IMR-90 (cell line): ENCODE results near the gene ATOH8. TPM values are rescaled to one million over a fixed set of nuclear protein-coding genes. Genes with fewer than 3 reads are reported as not detected.

ENCODE experiments used
- ATAC-seq: fragments of 200-7000 bp; cut with Tn5 transposase; 2 replicates; pipeline ENCODE4 v1.9.1; 2020; ENCODE audit warnings: low read depth, mild to moderate bottlenecking, moderate library complexity
- BruUV-seq: library from RNA; stranded (reverse); fragments of 400-500 nt; replicated peaks from 2 replicates; lab custom pipeline; 2021; lab: Mats Ljungman, UMichigan
- CTCF ChIA-PET: fragments of 300-600 bp; formaldehyde crosslinking; extraction: SDS; loops from one replicate; lab custom pipeline; 2021; ENCODE audit warnings: antibody characterized with exemption; lab: Yijun Ruan, JAX
- POLR2A ChIA-PET: fragments of 300-600 bp; sonication (Branson Sonifier 250); formaldehyde crosslinking; loops from one replicate; lab custom pipeline; 2022; ENCODE audit warnings: antibody characterized with exemption; ENCODE audit not compliant: unreplicated experiment; lab: Charles Lee
- DNase-seq: peaks from one replicate; pipeline ENCODE4 v3.0.0; 2013
- H2AFZ ChIP-seq: replicated peaks from 2 replicates; pipeline ENCODE3; 2013; ENCODE audit warnings: low read length, mild to moderate bottlenecking; ENCODE audit not compliant: poor library complexity
- H2AK5ac ChIP-seq: 2 replicates; pipeline ENCODE4 v1.6.1; 2013; ENCODE audit warnings: low read depth, low read length, inconsistent platforms
- H2AK9ac ChIP-seq: replicated peaks from 2 replicates; pipeline ENCODE3; 2013; ENCODE audit warnings: mild to moderate bottlenecking, low read depth, low read length, moderate library complexity; ENCODE audit not compliant: poor library complexity
- H2BK120ac ChIP-seq: 2 replicates; pipeline ENCODE4 v1.6.1; 2013; ENCODE audit warnings: low read depth, low read length, inconsistent platforms
- H2BK15ac ChIP-seq: 3 replicates; pipeline ENCODE4 v1.6.1; 2013; ENCODE audit warnings: low read depth, low read length, inconsistent platforms
- H2BK20ac ChIP-seq: 2 replicates; pipeline ENCODE4 v1.6.1; 2013; ENCODE audit warnings: low read depth, mild to moderate bottlenecking, inconsistent platforms, low read length, moderate library complexity
- H2BK5ac ChIP-seq: 2 replicates; pipeline ENCODE4 v1.6.1; 2013; ENCODE audit warnings: mild to moderate bottlenecking, low read depth, low read length, inconsistent platforms; ENCODE audit not compliant: poor library complexity, severe bottlenecking
- H3K14ac ChIP-seq: replicated peaks from 2 replicates; pipeline ENCODE4 v1.6.1; 2013; ENCODE audit warnings: low read depth, low read length, inconsistent platforms
- H3K18ac ChIP-seq: 2 replicates; pipeline ENCODE4 v1.6.1; 2013; ENCODE audit warnings: low read depth, low read length, control low read depth
- H3K23ac ChIP-seq: 2 replicates; pipeline ENCODE4 v1.6.1; 2013; ENCODE audit warnings: low read depth, low read length, inconsistent platforms
- H3K27ac ChIP-seq: 2 replicates; pipeline ENCODE4 v1.5.1; 2013; ENCODE audit warnings: mild to moderate bottlenecking, control low read depth, low read length; ENCODE audit not compliant: insufficient read depth
- H3K27me3 ChIP-seq: 2 replicates; pipeline ENCODE4 v1.6.1; 2013; ENCODE audit warnings: low read length; ENCODE audit not compliant: control insufficient read depth, insufficient read depth
- H3K36me3 ChIP-seq: 2 replicates; pipeline ENCODE4 v1.6.1; 2013; ENCODE audit warnings: low read length, mixed read lengths; ENCODE audit not compliant: control insufficient read depth, insufficient read depth
- H3K4ac ChIP-seq: 2 replicates; pipeline ENCODE4 v1.6.1; 2013; ENCODE audit warnings: low read depth, low read length, inconsistent platforms
- H3K4me1 ChIP-seq: 2 replicates; pipeline ENCODE4 v1.6.1; 2013; ENCODE audit warnings: low read length, mixed read lengths; ENCODE audit not compliant: control insufficient read depth, insufficient read depth
- H3K4me2 ChIP-seq: 2 replicates; pipeline ENCODE4 v1.6.1; 2013; ENCODE audit warnings: low read depth, mild to moderate bottlenecking, control low read depth, low read length, moderate library complexity
- H3K4me3 ChIP-seq: 2 replicates; pipeline ENCODE4 v1.5.1; 2013; ENCODE audit warnings: low read depth, mild to moderate bottlenecking, control low read depth, low read length, moderate library complexity; ENCODE audit not compliant: insufficient read depth
- H3K56ac ChIP-seq: 2 replicates; pipeline ENCODE4 v1.6.1; 2013; ENCODE audit warnings: low read length, inconsistent platforms; ENCODE audit not compliant: insufficient read depth; ENCODE audit errors: extremely low read depth
- H3K79me1 ChIP-seq, 2 experiments: 2 replicates each; pipeline ENCODE4 v1.6.1; 2013; ENCODE audit warnings: low read length in 2 of 2, inconsistent platforms in 1 of 2, low read depth in 1 of 2
- H3K9ac ChIP-seq: 2 replicates; pipeline ENCODE4 v1.6.1; 2013; ENCODE audit warnings: low read depth, low read length, control low read depth
- H3K9me1 ChIP-seq: 2 replicates; pipeline ENCODE4 v1.6.1; 2013; ENCODE audit warnings: low read length, inconsistent platforms; ENCODE audit not compliant: insufficient read depth
- H3K9me3 ChIP-seq: 2 replicates; pipeline ENCODE4 v1.6.1; 2013; ENCODE audit warnings: low read length; ENCODE audit not compliant: control insufficient read depth, insufficient read depth
- H4K20me1 ChIP-seq: 2 replicates; pipeline ENCODE4 v1.6.1; 2013; ENCODE audit warnings: low read length, inconsistent platforms; ENCODE audit not compliant: insufficient read depth
- H4K5ac ChIP-seq: 2 replicates; pipeline ENCODE4 v1.6.1; 2013; ENCODE audit warnings: mild to moderate bottlenecking, low read depth, low read length, control low read depth
- H4K8ac ChIP-seq, 2 experiments: 2 replicates each; pipeline ENCODE4 v1.6.1; 2013; ENCODE audit warnings: low read depth in 2 of 2, low read length in 2 of 2, control low read depth in 1 of 2, inconsistent platforms in 1 of 2
- H4K91ac ChIP-seq: 2 replicates; pipeline ENCODE4 v1.6.1; 2013; ENCODE audit warnings: low read depth, low read length, inconsistent platforms; ENCODE audit not compliant: insufficient read depth
- BHLHE40 ChIP-seq: fragments of 150-350 bp; IDR thresholded peaks from 2 replicates; pipeline ENCODE4 v1.6.1; 2016; ENCODE audit warnings: mild to moderate bottlenecking, low read depth, low read length
- CEBPB ChIP-seq: IDR thresholded peaks from 2 replicates; pipeline ENCODE4 v1.6.1; 2012; ENCODE audit warnings: low read depth, low read length, improper control_type of control experiment
- MAFK ChIP-seq: IDR thresholded peaks from 2 replicates; pipeline ENCODE4 v1.6.1; 2012; ENCODE audit warnings: low read depth, low read length, improper control_type of control experiment
- POLR2A ChIP-seq: IDR thresholded peaks from 2 replicates; pipeline ENCODE4 v1.6.1; 2012; ENCODE audit warnings: mild to moderate bottlenecking, low read depth, low read length
- RCOR1 ChIP-seq: IDR thresholded peaks from 2 replicates; pipeline ENCODE4 v1.6.1; 2012; ENCODE audit warnings: mild to moderate bottlenecking, low read length, improper control_type of control experiment; ENCODE audit not compliant: insufficient replicate concordance
- SMC3 ChIP-seq: fragments of 150-350 bp; IDR thresholded peaks from 2 replicates; pipeline ENCODE4 v1.6.1; 2016; ENCODE audit warnings: low read depth, mild to moderate bottlenecking, antibody characterized with exemption, low read length, moderate library complexity
- WGBS, 2 experiments: methylation state at CpG; one replicate each; pipeline versions ENCODE4 v1.1.5 to v1.1.7; 2013; ENCODE audit warnings: missing lambda C conversion rate in 2 of 2; ENCODE audit not compliant: insufficient read length in 1 of 2; ENCODE audit errors: extremely low coverage in 2 of 2; 5-methylcytosine and 5-hydroxymethylcytosine counted together
- dilution Hi-C: fragments of 300-500 bp; cut with HindIII; formaldehyde crosslinking; loops from one replicate; pipeline ENCODE4 v1.14.3; 2018; ENCODE audit warnings: low sequenced_read_pairs; ENCODE audit not compliant: unreplicated experiment
- in situ Hi-C: fragments of 300-500 bp; cut with MboI; formaldehyde crosslinking; loops from 3 replicates; pipeline ENCODE4 v1.14.3; 2019; ENCODE audit warnings: low sequenced_read_pairs, inconsistent platforms, mixed read lengths
- intact Hi-C: fragments of 100-400 bp; cut with micrococcal nuclease; formaldehyde crosslinking; loops from 2 replicates; pipeline ENCODE4 v1.10.0; 2022
- polyA plus RNA-seq, 3 experiments: library from polyadenylated mRNA; depleted of rRNA; stranded (reverse); fragments of >200 nt; gene quantifications; 2 replicates each; pipeline ENCODE4 v1.2.3, GENCODE V29; 2012; ENCODE audit warnings: low replicate concordance in 1 of 3
- total RNA-seq: library from RNA; depleted of rRNA; stranded (reverse); fragments of >200 nt; gene quantifications from 2 replicates; pipeline ENCODE4 v1.2.3, GENCODE V29; 2012
- TF ChIP-seq, protein P1 (sequence below): fragments of 150-350 bp; IDR thresholded peaks from 2 replicates; pipeline ENCODE4 v1.6.1; 2017; ENCODE audit warnings: mild to moderate bottlenecking, antibody characterized with exemption, low read length, low read depth

The ATOH8 gene
- total and polyA plus RNA-seq, 2 of the 4 experiments (the other 2 are of a cell fraction), result 7.9 to 9.0 TPM

DNA sequence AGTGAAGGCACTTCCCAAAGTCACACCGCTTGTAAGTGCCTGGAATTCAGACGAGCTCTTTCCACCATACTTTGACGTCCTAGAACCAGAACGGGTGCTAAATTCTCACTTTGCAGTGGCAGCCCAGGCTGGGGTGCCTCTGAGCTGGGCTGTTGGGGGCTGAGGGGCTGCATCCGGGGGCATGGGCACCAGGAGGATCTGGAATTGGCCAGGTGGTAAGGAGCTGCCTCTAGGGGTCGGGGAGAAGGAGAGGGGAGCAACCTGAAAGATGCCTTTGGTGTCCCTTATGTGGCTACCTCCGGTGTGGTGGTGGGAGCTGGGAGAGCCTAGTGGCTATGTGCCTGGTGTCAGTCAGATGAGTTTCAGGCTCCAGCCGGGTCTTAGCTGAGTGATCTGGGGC, 7.1 kb downstream of the ATOH8 start:
- Histone ChIP-seq H2AK5ac (peak overlapping the region; percentile 75; the same call in 1 of the 2 replicates), H3K27ac (no peak overlapping the region), H3K79me1 (peaks cover 18 to 82% of the 10 kb centered on the region in 2 experiments; a peak in 3 of 4 replicates), H3K27me3 (no peaks in the 10 kb centered on the region), H2AK9ac (peak overlapping the region; percentile 55), H2BK20ac (peak overlapping the region; percentile 62; the same call in 1 of the 2 replicates), H2BK120ac (peak overlapping the region; percentile 59; the same call in 1 of the 2 replicates), H3K23ac (peak overlapping the region; percentile 45; the same call in 1 of the 2 replicates), H3K4me2 (no peak overlapping the region), H2AFZ (no peak overlapping the region), H3K14ac (peak overlapping the region; percentile 36), H3K4ac (peak overlapping the region; percentile 77), H4K20me1 (peaks cover 47% of the 10 kb centered on the region), H3K36me3 (peaks cover 37% of the 10 kb centered on the region), H3K18ac (peak overlapping the region; percentile 32), H3K4me3 (no peak overlapping the region), H3K9ac (no peak overlapping the region), H3K9me3 (no peaks in the 10 kb centered on the region), H4K91ac (peak overlapping the region; percentile 31; the same call in 1 of the 2 replicates), H4K5ac (peak overlapping the region; percentile 43), H3K9me1 (peaks cover 11% of the 10 kb centered on the region; the same call in 1 of the 2 replicates), H4K8ac (peak overlapping the region in 1 of 2 experiments; percentile 72; a peak in 3 of 4 replicates), H2BK15ac (peak overlapping the region; percentile 3; the same call in 1 of the 3 replicates), H3K56ac (no peak overlapping the region), H3K4me1 (peaks cover 25% of the 10 kb centered on the region), H2BK5ac (peak overlapping the region; percentile 3)
- ATAC-seq (no peak), DNase-seq (no peak)
- intact Hi-C loops, result no loop called here
- no CpG with 5 or more reads among the region's 8 CpGs for WGBS, 2 experiments
- in situ Hi-C loops, result no loop called here
- CTCF ChIA-PET, result interaction anchor here (0.8 to 4.6 kb wide), 2 partner anchors 12 to 32 kb away, joined by 3 to 20 read pairs; no protein-coding TSS in a partner anchor
- BruUV-seq, result no TSS peak
- TF ChIP-seq RCOR1 (no peak), SMC3 (no peak), MAFK (no peak), BHLHE40 (no peak), CEBPB (no peak), POLR2A (no peak)
- TF ChIP-seq, protein P1, sequence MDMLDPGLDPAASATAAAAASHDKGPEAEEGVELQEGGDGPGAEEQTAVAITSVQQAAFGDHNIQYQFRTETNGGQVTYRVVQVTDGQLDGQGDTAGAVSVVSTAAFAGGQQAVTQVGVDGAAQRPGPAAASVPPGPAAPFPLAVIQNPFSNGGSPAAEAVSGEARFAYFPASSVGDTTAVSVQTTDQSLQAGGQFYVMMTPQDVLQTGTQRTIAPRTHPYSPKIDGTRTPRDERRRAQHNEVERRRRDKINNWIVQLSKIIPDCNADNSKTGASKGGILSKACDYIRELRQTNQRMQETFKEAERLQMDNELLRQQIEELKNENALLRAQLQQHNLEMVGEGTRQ, result no peak
- POLR2A ChIA-PET, result no interaction called here
- dilution Hi-C loops, result no loop called here
